OCI-LY3 (cell line): Measurements from ENCODE around the gene MEMO1.

Experiments
- H2AFZ ChIP-seq: fragments of 200-600, 300-600 bp; shearing (Covaris generic); 2 replicates; pipeline ENCODE4 v1.6.0; 2014; ENCODE audit warnings: antibody characterized with exemption, low read depth, low read length
- H3K27ac ChIP-seq: fragments of 200-600, 300-600 bp; sonication (generic); 2 replicates; pipeline ENCODE4 v1.5.1; 2014; ENCODE audit warnings: mild to moderate bottlenecking, low read length, moderate library complexity, mixed read lengths
- H3K27me3 ChIP-seq: fragments of 200-600, 300-600 bp; sonication (generic); 2 replicates; pipeline ENCODE4 v1.6.1; 2014; ENCODE audit warnings: low read depth, low read length, mixed read lengths
- H3K36me3 ChIP-seq: fragments of 200-600, 300-600 bp; sonication (generic); replicated peaks from 2 replicates; pipeline ENCODE3; 2014; ENCODE audit warnings: low read depth, low read length, mixed read lengths
- H3K4me1 ChIP-seq: fragments of 300-600, 200-600 bp; sonication (generic); 2 replicates; pipeline ENCODE4 v1.6.1; 2014; ENCODE audit warnings: low read length, mixed read lengths
- H3K4me2 ChIP-seq: fragments of 200-600, 300-600 bp; sonication (generic); 2 replicates; pipeline ENCODE4 v1.6.1; 2014; ENCODE audit warnings: low read length, mixed read lengths
- H3K4me3 ChIP-seq: fragments of 300-600, 200-600 bp; sonication (generic); 2 replicates; pipeline ENCODE4 v1.5.1; 2014; ENCODE audit warnings: antibody characterized with exemption, mild to moderate bottlenecking, low read length, moderate library complexity
- H3K79me2 ChIP-seq: fragments of 300-600, 200-600 bp; shearing (Covaris generic); 2 replicates; pipeline ENCODE4 v1.6.1; 2014; ENCODE audit warnings: mild to moderate bottlenecking, low read length, mixed read lengths
- H3K9ac ChIP-seq: fragments of 300-600, 200-600 bp; shearing (Covaris generic); 2 replicates; pipeline ENCODE4 v1.6.0; 2014; ENCODE audit warnings: mild to moderate bottlenecking, low read length, moderate library complexity
- H3K9me3 ChIP-seq: fragments of 200-600, 300-600 bp; shearing (Covaris generic); 2 replicates; pipeline ENCODE4 v1.6.1; 2014; ENCODE audit warnings: low read length, mixed read lengths; ENCODE audit not compliant: insufficient read depth
- H4K20me1 ChIP-seq: fragments of 200-600, 300-600 bp; sonication (generic); 2 replicates; pipeline ENCODE4 v1.6.1; 2016; ENCODE audit warnings: low read length, mixed read lengths; ENCODE audit not compliant: insufficient read depth
- CTCF ChIP-seq: fragments of 200-600, 300-600 bp; sonication (generic); IDR thresholded peaks from 2 replicates; pipeline ENCODE4 v1.5.1; 2014; ENCODE audit warnings: antibody characterized with exemption, low read length, low read depth
- EZH2phosphoT487 ChIP-seq: fragments of 200-600 bp; shearing (Covaris generic); IDR thresholded peaks from 2 replicates; pipeline ENCODE4 v1.6.1; 2018; ENCODE audit warnings: antibody characterized with exemption, mixed run types, low read depth

The MEMO1 gene

GRCh38 chr2:32002406-32002805 lies 8.4 kb downstream of the MEMO1 start:
- Histone ChIP-seq H3K27ac (no peak overlapping the region), H4K20me1 (peaks cover 61% of the 10 kb centered on the region), H3K4me3 (no peak overlapping the region), H3K9me3 (no peaks in the 10 kb centered on the region), H3K4me1 (peaks cover under 1% of the 10 kb centered on the region; the same call in 1 of the 2 replicates), H3K36me3 (no peaks in the 10 kb centered on the region), H3K4me2 (no peak overlapping the region), H2AFZ (no peak overlapping the region), H3K79me2 (peaks cover 96% of the 10 kb centered on the region), H3K9ac (no peak overlapping the region), H3K27me3 (no peaks in the 10 kb centered on the region)
- no peak for TF ChIP-seq CTCF
- TF ChIP-seq EZH2phosphoT487 = no peak

GRCh38 chr2:31999438-31999837 lies 11.4 kb downstream of the MEMO1 start:
- H3K4me2 ChIP-seq = no peak overlapping the region
- H3K9ac ChIP-seq = no peak overlapping the region
- H2AFZ ChIP-seq = no peak overlapping the region
- no peak overlapping the region for H3K4me3 ChIP-seq
- peaks cover 49% of the 10 kb centered on the region for H4K20me1 ChIP-seq
- no peak for TF ChIP-seq EZH2phosphoT487
- TF ChIP-seq CTCF = no peak
- H3K4me1 ChIP-seq = no peaks in the 10 kb centered on the region
- no peak overlapping the region for H3K27ac ChIP-seq
- H3K27me3 ChIP-seq = no peaks in the 10 kb centered on the region
- H3K79me2 ChIP-seq = peaks cover 95% of the 10 kb centered on the region
- no peaks in the 10 kb centered on the region for H3K9me3 ChIP-seq
- H3K36me3 ChIP-seq = peaks cover 3% of the 10 kb centered on the region

DNA sequence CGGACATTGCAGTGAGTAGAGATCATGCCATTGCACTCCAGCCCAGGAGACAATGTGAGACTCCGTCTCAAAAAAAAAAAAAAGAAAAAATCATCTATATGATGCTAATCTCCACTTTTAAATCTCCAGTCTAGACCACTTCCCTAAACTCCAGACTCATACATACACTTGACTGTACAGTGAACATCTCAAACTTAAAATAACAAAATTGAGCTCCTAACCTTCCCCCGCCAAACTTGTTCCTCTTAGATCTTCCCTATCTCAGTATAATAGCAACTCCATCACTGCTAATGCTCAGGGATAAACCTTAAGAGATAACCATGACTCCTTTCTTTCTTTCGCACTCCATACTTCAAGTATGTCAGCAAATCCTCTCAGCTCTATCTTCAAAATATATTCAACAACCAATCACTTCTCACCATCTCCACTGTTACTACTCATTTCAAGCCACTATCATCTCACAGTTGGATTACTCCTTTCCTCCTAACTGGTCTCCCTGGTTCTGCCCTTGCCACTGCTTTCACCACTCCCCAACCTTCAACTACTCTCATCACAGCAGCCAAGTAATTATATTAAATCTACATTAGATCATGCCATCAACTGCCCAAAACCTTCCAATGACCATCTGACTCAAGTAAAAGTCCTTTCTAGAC lies 12.0 kb downstream of the MEMO1 start:
- Histone ChIP-seq H3K4me2 (no peak overlapping the region), H3K27me3 (no peaks in the 10 kb centered on the region), H2AFZ (no peak overlapping the region), H3K9me3 (no peaks in the 10 kb centered on the region), H4K20me1 (peaks cover 44% of the 10 kb centered on the region), H3K79me2 (peaks cover 95% of the 10 kb centered on the region), H3K4me1 (no peaks in the 10 kb centered on the region), H3K36me3 (peaks cover 3% of the 10 kb centered on the region), H3K4me3 (no peak overlapping the region), H3K27ac (no peak overlapping the region), H3K9ac (no peak overlapping the region)
- TF ChIP-seq CTCF (no peak), EZH2phosphoT487 (no peak)

DNA sequence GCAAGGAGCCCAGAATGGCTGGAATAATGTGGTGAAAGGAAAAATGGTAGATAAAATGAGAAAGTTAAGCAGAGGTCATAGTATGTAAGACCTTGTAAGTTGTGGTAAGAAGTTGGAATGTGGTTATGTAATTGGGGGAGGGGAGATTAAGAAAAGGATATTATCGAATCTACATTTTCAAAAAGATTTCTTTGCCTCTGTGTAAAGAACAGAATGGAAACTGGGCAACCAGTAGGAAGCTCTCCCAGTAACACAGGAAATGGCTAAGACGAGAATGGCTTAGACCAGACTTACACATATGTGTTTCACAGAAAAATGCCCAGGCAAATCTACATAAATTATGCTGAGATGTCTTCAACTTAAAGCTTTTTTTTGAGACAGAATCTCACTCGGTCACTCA lies 13.2 kb downstream of the MEMO1 start:
- TF ChIP-seq EZH2phosphoT487 = no peak
- no peak for TF ChIP-seq CTCF
- Histone ChIP-seq H3K4me1 (no peaks in the 10 kb centered on the region), H3K36me3 (peaks cover 3% of the 10 kb centered on the region), H3K9me3 (no peaks in the 10 kb centered on the region), H3K27me3 (no peaks in the 10 kb centered on the region), H3K27ac (no peak overlapping the region), H3K79me2 (peaks cover 95% of the 10 kb centered on the region), H2AFZ (no peak overlapping the region), H3K4me3 (no peak overlapping the region), H4K20me1 (peaks cover 44% of the 10 kb centered on the region), H3K4me2 (no peak overlapping the region), H3K9ac (no peak overlapping the region)
